Mammary epithelial cell (primary cell): ENCODE data around the gene PPM1E.

Experiments used
- EZH2 ChIP-seq: IDR thresholded peaks from 2 replicates; pipeline ENCODE4 v1.6.1; 2012; ENCODE audit warnings: low read length, inconsistent platforms, borderline replicate concordance
- TF ChIP-seq, protein P1 (sequence below), 2 donors: IDR thresholded peaks in 1 of 2; conservative IDR thresholded peaks in 1 of 2; 2 replicates each; pipeline ENCODE4 v1.5.1; 2011 to 2012; ENCODE audit warnings: inconsistent platforms in 2 of 2, low read length in 2 of 2, mild to moderate bottlenecking in 2 of 2, control low read depth in 1 of 2, low read depth in 1 of 2; ENCODE audit not compliant: insufficient read depth in 1 of 2; ENCODE audit errors: extremely low read depth in 1 of 2

DNA sequence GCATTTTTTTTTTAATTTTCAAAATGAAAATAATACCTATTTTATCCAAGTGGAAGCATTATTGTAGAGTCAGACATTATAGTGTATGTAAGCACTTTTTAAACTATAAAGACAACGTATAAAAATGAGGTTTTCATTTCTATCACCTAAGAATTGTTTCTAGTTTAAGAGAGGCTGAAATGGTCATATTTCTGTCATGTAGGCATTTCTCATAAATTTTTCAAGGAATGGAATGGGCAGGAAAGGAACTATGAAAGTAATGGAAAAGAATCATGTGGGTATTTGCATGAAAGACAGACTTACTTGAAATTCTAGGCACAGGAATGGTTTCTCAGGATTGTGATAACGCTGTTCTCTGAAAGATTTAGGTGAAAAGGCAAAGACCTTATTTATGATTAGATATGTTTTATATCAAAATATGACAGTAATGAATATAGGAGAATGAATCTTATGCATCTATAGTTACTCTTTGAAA is 67.4 kb downstream of the PPM1E start:
- TF ChIP-seq, protein P1, sequence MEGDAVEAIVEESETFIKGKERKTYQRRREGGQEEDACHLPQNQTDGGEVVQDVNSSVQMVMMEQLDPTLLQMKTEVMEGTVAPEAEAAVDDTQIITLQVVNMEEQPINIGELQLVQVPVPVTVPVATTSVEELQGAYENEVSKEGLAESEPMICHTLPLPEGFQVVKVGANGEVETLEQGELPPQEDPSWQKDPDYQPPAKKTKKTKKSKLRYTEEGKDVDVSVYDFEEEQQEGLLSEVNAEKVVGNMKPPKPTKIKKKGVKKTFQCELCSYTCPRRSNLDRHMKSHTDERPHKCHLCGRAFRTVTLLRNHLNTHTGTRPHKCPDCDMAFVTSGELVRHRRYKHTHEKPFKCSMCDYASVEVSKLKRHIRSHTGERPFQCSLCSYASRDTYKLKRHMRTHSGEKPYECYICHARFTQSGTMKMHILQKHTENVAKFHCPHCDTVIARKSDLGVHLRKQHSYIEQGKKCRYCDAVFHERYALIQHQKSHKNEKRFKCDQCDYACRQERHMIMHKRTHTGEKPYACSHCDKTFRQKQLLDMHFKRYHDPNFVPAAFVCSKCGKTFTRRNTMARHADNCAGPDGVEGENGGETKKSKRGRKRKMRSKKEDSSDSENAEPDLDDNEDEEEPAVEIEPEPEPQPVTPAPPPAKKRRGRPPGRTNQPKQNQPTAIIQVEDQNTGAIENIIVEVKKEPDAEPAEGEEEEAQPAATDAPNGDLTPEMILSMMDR (conservative IDR thresholded peaks at IDR 0.05 in 1 of 2, IDR thresholded peaks at IDR 0.05 in 1 of 2; ENCODE audit: extremely low read depth in 1 of 2, insufficient read depth in 1 of 2, low read depth in 1 of 2, low read length in 2 of 2), result no peak
- no peak for TF ChIP-seq EZH2
